Hematopoietic multipotent progenitor cell treated with erythropoietin and hydrocortisone succinate and interleukin-3 and kit ligand, for 17 days (in vitro differentiated cells): ENCODE results near the gene CCDC9B.

ENCODE experiments used
- DNase-seq: peaks from one replicate; pipeline ENCODE4 v3.0.0-alpha.2; 2015; ENCODE audit warnings: low spot score

The CCDC9B gene

GRCh38 chr15:40365624-40366456 lies 25.1 kb upstream of the CCDC9B start:
- no peak for DNase-seq

DNA sequence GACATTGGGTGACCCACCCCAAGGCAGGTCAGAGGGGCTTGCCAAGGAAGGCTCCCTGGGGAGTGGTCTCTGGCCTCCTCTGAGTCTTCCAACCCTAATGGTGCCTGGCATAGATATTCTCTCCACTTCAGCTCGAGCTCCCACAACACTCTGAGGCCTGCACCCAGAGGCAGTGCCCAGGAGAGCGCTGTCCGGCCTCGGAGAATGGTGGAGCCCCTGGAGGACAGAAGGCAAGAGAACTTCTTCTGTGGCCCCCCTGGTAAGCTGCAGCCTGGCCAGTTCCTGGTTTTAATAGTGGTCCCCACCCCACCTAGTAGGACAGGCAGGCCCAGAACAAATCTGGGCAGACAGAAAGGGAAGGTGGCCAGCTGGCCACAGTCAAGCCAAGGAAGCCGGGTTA lies 24.3 kb upstream of the CCDC9B start:
- no peak for DNase-seq

- peak; percentile 52 for DNase-seq
Measured at GRCh38 chr15:40364251-40364650, 23.5 kb upstream of the CCDC9B start.

DNA sequence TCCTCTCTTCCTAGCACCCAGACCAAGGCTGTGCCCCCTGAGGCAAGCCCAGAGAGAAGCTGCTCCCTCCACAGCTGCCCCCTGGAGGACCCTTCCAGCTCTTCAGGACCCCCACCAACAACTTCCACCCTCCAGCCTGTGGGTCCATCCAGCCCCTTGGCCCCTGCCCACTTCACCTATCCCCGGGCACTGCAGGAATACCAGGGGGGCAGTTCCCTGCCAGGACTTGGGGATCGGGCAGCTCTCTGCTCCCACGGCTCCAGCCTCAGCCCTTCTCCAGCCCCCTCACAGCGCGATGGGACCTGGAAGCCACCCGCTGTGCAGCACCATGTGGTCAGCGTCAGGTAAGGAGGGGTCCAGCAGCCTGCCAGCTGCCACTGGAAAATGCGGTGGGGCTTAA lies 22.9 kb upstream of the CCDC9B start:
- no peak for DNase-seq

DNA sequence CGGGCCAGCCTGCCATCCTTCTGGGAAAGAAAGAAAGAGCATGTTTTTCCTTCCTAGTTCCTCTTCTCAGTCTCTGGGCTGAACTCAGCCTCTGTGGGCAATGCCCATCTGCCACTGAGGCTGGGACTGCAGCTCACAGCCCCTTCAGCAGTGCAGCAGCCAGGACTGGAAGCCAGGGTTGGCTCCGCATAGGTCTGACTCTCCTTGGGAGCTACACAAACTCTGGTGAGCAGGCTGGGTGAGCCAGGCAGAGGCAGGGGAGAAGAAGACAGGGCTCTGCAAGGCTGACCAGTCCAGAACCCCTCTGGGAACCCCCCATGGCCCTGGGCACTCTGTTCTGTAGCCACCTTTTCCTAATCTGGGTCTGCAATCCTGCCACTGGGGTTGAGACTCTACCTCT lies 20.9 kb upstream of the CCDC9B start:
- DNase-seq: no peak

GRCh38 chr15:40360015-40360414 lies 19.3 kb upstream of the CCDC9B start:
- no peak for DNase-seq

GRCh38 chr15:40358471-40359353 lies 18.0 kb upstream of the CCDC9B start:
- DNase-seq: peak; percentile 33

- peak; percentile 90 for DNase-seq
Measured at GRCh38 chr15:40357723-40358470, 17.2 kb upstream of the CCDC9B start, which contains the start of gene DISP2. DISP2 (plus strand) TSS chr15:40358219; CDS start chr15:40358322, 103 bp downstream.

DNA sequence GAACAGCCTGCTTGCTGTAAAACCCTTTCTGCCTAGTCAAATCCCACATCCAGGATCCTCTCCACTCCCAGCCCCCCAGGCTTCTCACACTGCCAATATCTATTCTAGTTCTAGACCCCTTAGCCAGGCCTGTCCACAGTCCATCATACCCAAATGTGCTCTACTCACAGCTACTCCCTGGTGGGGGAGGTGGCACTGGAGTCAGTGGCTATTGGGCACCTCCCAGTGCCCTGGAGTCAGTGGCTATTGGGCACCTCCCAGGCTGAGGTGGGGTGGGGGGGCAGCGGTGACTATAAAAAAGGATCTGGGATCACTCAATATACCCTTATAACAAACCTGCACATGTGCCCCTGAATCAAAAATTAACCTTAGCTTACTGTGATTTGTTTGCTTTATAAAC lies 16.5 kb upstream of the CCDC9B start:
- no peak for DNase-seq

GRCh38 chr15:40355976-40356585 lies 15.3 kb upstream of the CCDC9B start:
- no peak for DNase-seq

DNA sequence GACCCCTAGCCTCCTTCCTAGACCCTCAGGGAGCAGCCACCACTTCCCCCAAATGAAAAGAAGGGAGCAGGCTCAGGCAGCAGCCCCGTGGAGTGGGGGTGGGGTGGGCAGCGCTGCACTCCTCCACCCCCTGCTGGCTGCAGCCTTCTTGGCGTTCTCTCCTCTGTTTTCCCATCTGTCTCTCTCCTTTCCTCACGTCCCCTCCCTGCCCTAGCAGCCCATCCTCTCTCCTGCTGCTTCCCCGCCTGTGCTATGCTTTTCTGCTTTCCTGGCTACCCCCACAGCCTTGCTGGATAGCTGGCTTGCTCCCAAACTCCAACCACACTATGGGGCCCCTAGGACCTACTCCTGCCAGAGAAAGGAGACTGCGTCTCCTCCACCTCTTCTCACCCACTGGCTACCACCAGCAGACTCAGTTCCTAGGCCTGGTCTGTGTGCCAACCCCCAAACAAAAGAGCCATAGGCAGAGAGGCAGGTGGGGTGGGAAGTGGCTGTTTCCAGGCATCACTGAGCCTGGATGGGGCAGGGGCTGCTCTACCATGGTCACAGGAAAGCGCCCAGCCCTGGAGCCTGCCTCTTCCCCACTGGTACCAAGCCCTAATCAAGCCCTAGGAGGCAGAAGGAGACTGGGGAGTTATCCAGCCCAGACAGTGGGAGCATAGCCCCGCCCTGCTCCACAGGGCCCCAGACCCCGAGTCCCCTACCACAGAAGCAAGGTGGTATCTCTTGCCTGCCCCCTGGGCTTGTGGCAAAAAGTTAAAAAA lies 13.9 kb upstream of the CCDC9B start:
- no peak for DNase-seq

- no peak for DNase-seq
Measured at GRCh38 chr15:40353697-40354096, 13.0 kb upstream of the CCDC9B start.

- no peak for DNase-seq
Measured at GRCh38 chr15:40352281-40352901, 11.7 kb upstream of the CCDC9B start.

- DNase-seq: no peak
Measured at GRCh38 chr15:40349163-40349562, 8.4 kb upstream of the CCDC9B start.

GRCh38 chr15:40348474-40348870 lies 7.7 kb upstream of the CCDC9B start:
- DNase-seq: no peak

DNA sequence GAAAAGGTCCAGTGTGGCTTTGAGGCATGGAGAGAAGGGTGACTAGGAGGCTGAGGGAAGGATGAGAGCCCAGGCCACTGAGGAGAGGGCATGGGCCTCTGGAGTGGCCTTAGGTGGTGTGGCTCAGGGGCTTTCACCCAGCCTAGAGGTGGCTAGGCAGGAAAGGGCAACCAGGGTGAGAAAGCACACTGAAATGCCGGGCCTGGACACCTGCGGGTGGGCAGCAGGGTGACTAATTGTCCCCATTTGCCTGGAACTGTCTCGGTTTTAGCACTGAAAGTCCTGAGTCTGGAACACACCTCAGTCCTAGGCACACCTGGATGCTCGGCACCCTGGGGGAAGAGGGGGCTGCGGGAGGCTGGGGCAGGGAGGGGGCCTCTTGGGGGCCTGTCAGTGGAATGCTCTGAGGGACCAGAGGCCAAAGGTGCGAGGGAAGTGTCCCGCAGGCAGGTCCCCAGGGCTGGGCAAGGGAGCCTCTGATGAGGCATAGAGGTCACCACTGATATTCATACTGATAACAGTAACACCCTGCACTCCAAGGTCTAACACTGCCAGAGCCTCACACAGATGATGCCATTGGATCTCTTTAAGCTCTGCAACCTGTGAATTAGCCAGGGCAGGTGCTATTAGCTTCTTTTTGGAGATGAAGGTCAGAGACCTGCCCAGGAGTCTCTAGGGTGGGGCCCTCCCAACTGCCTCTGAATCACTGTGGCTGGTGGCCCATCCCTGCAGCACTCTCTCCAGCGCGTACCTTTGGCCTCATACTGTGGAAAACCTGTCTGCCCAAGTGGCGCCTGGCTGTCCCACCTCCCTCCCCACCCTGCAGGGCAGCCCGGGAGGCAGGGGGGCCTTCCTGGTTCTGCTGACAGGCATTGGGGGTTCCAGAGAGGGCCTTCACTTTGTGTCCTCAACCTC lies 7.1 kb upstream of the CCDC9B start:
- no peak for DNase-seq

GRCh38 chr15:40346579-40347558 lies 6.1 kb upstream of the CCDC9B start:
- no peak for DNase-seq

DNA sequence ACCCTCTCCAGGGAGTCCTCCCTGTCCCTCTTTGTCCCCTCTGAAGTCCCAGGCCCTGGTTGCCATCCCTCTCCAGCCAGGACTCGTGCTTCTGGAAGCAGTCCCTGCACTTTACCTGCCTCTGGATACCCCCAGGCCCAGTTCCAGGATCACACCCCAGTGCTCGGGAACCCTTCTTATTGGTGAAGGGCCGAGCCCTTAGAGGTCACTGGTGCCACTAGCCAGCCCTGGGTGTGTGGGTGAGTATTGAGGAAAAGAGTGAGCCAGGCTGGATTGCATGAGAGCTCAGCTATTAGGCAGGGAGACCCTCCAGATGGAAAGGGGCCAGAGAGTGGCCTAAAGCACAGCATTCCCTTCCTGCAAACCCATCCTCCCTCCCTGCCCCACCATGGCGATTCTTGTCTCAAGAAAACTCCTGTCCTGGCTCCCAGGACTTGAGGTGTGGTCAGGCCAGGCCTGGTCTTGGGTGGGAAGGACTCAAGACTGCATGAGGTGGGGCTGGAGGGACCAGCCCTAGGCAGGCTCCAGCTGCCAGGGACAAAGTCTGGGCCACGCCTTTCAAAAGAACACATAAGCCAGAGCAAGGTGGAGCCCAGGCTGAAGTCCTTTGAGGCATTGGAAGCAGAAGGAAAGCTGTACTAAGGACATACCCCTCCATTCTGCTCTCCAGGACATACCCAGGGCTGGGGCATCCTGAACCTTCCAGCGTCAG lies 5.3 kb upstream of the CCDC9B start:
- DNase-seq: no peak
